GM23338 (cell line): ENCODE results near the gene FBRS. TPM values are rescaled to one million over a fixed set of nuclear protein-coding genes. Genes with fewer than 3 reads are reported as not detected.

Experiments
- ATAC-seq: fragments of 200-7000 bp; cut with Tn5 transposase; 3 replicates; pipeline ENCODE4 v1.9.1; 2020
- DNase-seq: peaks from one replicate; pipeline ENCODE4 v3.0.0-alpha.2; 2015; ENCODE audit warnings: low spot score
- H2AFZ ChIP-seq: fragments of 200-600 bp; sonication (generic); 2 replicates; pipeline ENCODE4 v1.8.0; 2016; ENCODE audit warnings: antibody characterized with exemption, mild to moderate bottlenecking, moderate library complexity
- H3F3A ChIP-seq: fragments of 200-600 bp; sonication (generic); replicated peaks from 2 replicates; pipeline ENCODE4 v1.8.0; 2017; ENCODE audit warnings: antibody characterized with exemption, mixed run types, low read depth
- H3K27ac ChIP-seq: fragments of 200-600 bp; sonication (generic); 2 replicates; pipeline ENCODE4 v1.6.1; 2016; ENCODE audit warnings: low read depth
- H3K27me3 ChIP-seq: fragments of 200-600 bp; sonication (generic); 2 replicates; pipeline ENCODE4 v1.8.0; 2016; ENCODE audit warnings: mild to moderate bottlenecking, mixed run types, moderate library complexity; ENCODE audit not compliant: insufficient read depth
- H3K36me3 ChIP-seq: fragments of 200-600 bp; sonication (generic); 2 replicates; pipeline ENCODE4 v1.8.0; 2016; ENCODE audit warnings: mild to moderate bottlenecking; ENCODE audit not compliant: insufficient read depth
- H3K4me1 ChIP-seq: fragments of 200-600 bp; sonication (generic); 2 replicates; pipeline ENCODE4 v1.8.0; 2016; ENCODE audit warnings: mild to moderate bottlenecking, moderate library complexity; ENCODE audit not compliant: insufficient read depth
- H3K4me2 ChIP-seq: fragments of 200-600 bp; sonication (generic); 2 replicates; pipeline ENCODE4 v1.7.1; 2017; ENCODE audit warnings: mixed run types
- H3K4me3 ChIP-seq: fragments of 200-600 bp; sonication (generic); 2 replicates; pipeline ENCODE4 v1.6.1; 2016; ENCODE audit warnings: mixed run types
- H3K79me2 ChIP-seq: fragments of 200-600 bp; sonication (generic); replicated peaks from 2 replicates; pipeline ENCODE4 v1.8.0; 2017; ENCODE audit warnings: mild to moderate bottlenecking; ENCODE audit not compliant: insufficient read depth
- H3K9me2 ChIP-seq: fragments of 200-600 bp; sonication (generic); 2 replicates; pipeline ENCODE4 v1.8.0; 2017; ENCODE audit not compliant: insufficient read depth
- H4K20me1 ChIP-seq: fragments of 200-600 bp; sonication (generic); replicated peaks from 2 replicates; pipeline ENCODE4 v1.8.0; 2017; ENCODE audit warnings: mild to moderate bottlenecking; ENCODE audit not compliant: insufficient read depth
- H3K27ac Mint-ChIP-seq: 2 replicates; pipeline ENCODE4 v1.8.0; 2020; ENCODE audit warnings: inconsistent platforms, mild to moderate bottlenecking, moderate library complexity, mixed read lengths
- H3K27me3 Mint-ChIP-seq: 3 replicates; pipeline ENCODE4 v1.8.0; 2022; ENCODE audit warnings: low read depth, mild to moderate bottlenecking, moderate library complexity, mixed read lengths, inconsistent platforms; ENCODE audit not compliant: insufficient read depth, poor library complexity
- H3K36me3 Mint-ChIP-seq: 3 replicates; pipeline ENCODE4 v1.8.0; 2021; ENCODE audit warnings: low read depth, mild to moderate bottlenecking, inconsistent platforms, moderate library complexity, mixed read lengths
- H3K4me1 Mint-ChIP-seq: 3 replicates; pipeline ENCODE4 v1.8.0; 2020; ENCODE audit warnings: mild to moderate bottlenecking, inconsistent platforms, mixed read lengths
- H3K4me3 Mint-ChIP-seq: 3 replicates; pipeline ENCODE4 v1.8.0; 2021; ENCODE audit warnings: moderate library complexity, mild to moderate bottlenecking, inconsistent platforms, mixed read lengths
- H3K9me3 Mint-ChIP-seq: 3 replicates; pipeline ENCODE4 v1.8.0; 2020; ENCODE audit warnings: moderate library complexity, mild to moderate bottlenecking, inconsistent platforms, mixed read lengths
- CREB1 ChIP-seq: fragments of 250-450 bp; sonication (Bioruptor Pico); IDR thresholded peaks from 2 replicates; pipeline ENCODE4 v1.5.0; 2020; ENCODE audit warnings: low read depth, mild to moderate bottlenecking, moderate library complexity
- CTCF ChIP-seq, 2 experiments: fragments of 200-600 bp in 1 of 2; sonication (generic) in 1 of 2; conservative IDR thresholded peaks; 2 replicates each; pipeline versions ENCODE4 v1.5.1 to v1.6.1; 2016 to 2017; ENCODE audit warnings: antibody characterized with exemption in 2 of 2, low read depth in 2 of 2, mild to moderate bottlenecking in 2 of 2, moderate library complexity in 1 of 2
- EZH2 ChIP-seq: fragments of 200-600 bp; sonication (generic); IDR thresholded peaks from one replicate; pipeline ENCODE4 v1.8.0; 2017; ENCODE audit warnings: antibody characterized with exemption, mild to moderate bottlenecking, low read depth; ENCODE audit not compliant: unreplicated experiment
- EZH2phosphoT487 ChIP-seq: fragments of 200-600 bp; sonication (generic); IDR thresholded peaks from one replicate; pipeline ENCODE4 v1.8.1; 2018; ENCODE audit warnings: antibody characterized with exemption; ENCODE audit not compliant: unreplicated experiment
- JUNB ChIP-seq: IDR thresholded peaks from one replicate; pipeline ENCODE4 v1.6.1; 2016; ENCODE audit warnings: antibody characterized with exemption; ENCODE audit not compliant: unreplicated experiment
- NANOG ChIP-seq: IDR thresholded peaks from 2 replicates; pipeline ENCODE4 v1.6.1; 2016; ENCODE audit warnings: antibody characterized with exemption, borderline replicate concordance
- POLR2AphosphoS5 ChIP-seq: IDR thresholded peaks from 2 replicates; pipeline ENCODE4 v1.6.1; 2016; ENCODE audit warnings: antibody characterized with exemption, low read depth
- STAT1 ChIP-seq: IDR thresholded peaks from one replicate; pipeline ENCODE4 v1.6.1; 2016; ENCODE audit warnings: antibody characterized with exemption; ENCODE audit not compliant: unreplicated experiment
- ZNF114 ChIP-seq: fragments of 250-450 bp; sonication (Bioruptor Pico); IDR thresholded peaks from 2 replicates; pipeline ENCODE4 v1.5.0; 2020; ENCODE audit warnings: mild to moderate bottlenecking, moderate library complexity
- ZNF331 ChIP-seq: fragments of 250-450 bp; sonication (Bioruptor Pico); IDR thresholded peaks from 2 replicates; pipeline ENCODE4 v1.5.0; 2020; ENCODE audit warnings: low read depth, mild to moderate bottlenecking, moderate library complexity
- polyA plus RNA-seq: library from polyadenylated mRNA; unstranded; fragments of >200 nt; fragmentation: Nextera tagmentation; extraction: Ambion mirVana; gene quantifications from 2 replicates; pipeline ENCODE4 v1.2.1, GENCODE V29; 2016
- total RNA-seq: library from RNA; depleted of rRNA; stranded (reverse); fragments of >200 nt; shearing (Covaris generic); gene quantifications from 2 replicates; pipeline ENCODE4 v1.2.3, GENCODE V29; 2014
- TF ChIP-seq, protein P1 (sequence below): IDR thresholded peaks from one replicate; pipeline ENCODE4 v1.6.1; 2018; ENCODE audit warnings: antibody characterized with exemption; ENCODE audit not compliant: unreplicated experiment
- TF ChIP-seq, protein P2 (sequence below): IDR thresholded peaks from 2 replicates; pipeline ENCODE4 v1.6.1; 2016; ENCODE audit warnings: antibody characterized with exemption

Gene FBRS
- total and polyA plus RNA-seq, 2 experiments from 2014 or later, result 2.3 to 7.2 TPM

DNA sequence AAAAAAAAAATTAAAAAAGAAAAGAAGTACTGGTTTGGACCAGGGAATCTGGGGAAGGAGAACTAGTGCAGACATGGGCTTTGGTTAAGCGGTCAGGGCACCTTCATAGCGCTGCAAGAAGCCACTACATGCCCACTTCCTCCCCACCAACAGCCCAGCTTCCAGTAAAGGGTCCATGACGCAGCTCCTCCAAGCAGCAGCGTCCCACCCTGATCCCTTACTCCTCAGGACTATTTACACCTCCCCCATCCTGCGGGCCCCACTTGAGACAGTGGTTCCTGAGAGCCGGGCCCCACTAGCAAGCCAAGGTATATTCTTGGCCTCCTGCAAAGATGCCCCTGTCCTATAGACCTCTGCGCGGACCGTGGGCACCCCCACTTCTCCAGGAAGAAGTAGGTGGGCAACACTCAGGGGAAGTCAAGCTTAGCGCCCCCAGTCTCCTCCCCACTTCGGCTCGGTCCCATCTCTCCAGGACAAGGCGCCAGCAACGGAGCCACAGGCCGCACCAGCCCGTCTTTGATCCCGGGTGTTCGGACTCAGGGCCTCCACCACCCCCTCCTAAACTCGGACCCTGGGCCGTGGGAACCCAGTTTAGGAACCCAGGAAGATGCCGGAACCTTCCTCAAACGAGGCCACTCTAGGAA, 8.4 kb upstream of the FBRS start:
- peaks cover 11% of the 10 kb centered on the region for H3K4me1 Mint-ChIP-seq
- H3K9me2 ChIP-seq, result no peaks in the 10 kb centered on the region
- peak overlapping the region; percentile 72 for H3K27ac ChIP-seq
- ATAC-seq (no peak), DNase-seq (no peak)
- peaks cover 15% of the 10 kb centered on the region for H3K27me3 ChIP-seq
- H3K36me3 ChIP-seq, result no peaks in the 10 kb centered on the region; the same call in 1 of the 2 replicates
- H3K36me3 Mint-ChIP-seq, result peaks cover 2% of the 10 kb centered on the region; the same call in 1 of the 3 replicates
- H3K9me3 Mint-ChIP-seq, result no peaks in the 10 kb centered on the region
- H3K79me2 ChIP-seq, result no peaks in the 10 kb centered on the region
- peak overlapping the region; percentile 61; the same call in 1 of the 2 replicates for H2AFZ ChIP-seq
- H3K27me3 Mint-ChIP-seq, result peaks cover 34% of the 10 kb centered on the region
- H3K4me1 ChIP-seq, result no peaks in the 10 kb centered on the region
- H3K4me2 ChIP-seq, result peak overlapping the region; percentile 58
- TF ChIP-seq ZNF331 (no peak), JUNB (no peak), CTCF (conservative IDR thresholded peaks at IDR 0.05; ENCODE audit: low read depth in 2 of 2) (no peak)
- peak overlapping the region; percentile 38 for H3K4me3 ChIP-seq
- H4K20me1 ChIP-seq, result no peaks in the 10 kb centered on the region; the same call in 1 of the 2 replicates
- H3K4me3 Mint-ChIP-seq, result peak overlapping the region; percentile 87
- peak overlapping the region; percentile 93 for H3K27ac Mint-ChIP-seq
- peaks cover 4% of the 10 kb centered on the region; the same call in 1 of the 2 replicates for H3F3A ChIP-seq

DNA sequence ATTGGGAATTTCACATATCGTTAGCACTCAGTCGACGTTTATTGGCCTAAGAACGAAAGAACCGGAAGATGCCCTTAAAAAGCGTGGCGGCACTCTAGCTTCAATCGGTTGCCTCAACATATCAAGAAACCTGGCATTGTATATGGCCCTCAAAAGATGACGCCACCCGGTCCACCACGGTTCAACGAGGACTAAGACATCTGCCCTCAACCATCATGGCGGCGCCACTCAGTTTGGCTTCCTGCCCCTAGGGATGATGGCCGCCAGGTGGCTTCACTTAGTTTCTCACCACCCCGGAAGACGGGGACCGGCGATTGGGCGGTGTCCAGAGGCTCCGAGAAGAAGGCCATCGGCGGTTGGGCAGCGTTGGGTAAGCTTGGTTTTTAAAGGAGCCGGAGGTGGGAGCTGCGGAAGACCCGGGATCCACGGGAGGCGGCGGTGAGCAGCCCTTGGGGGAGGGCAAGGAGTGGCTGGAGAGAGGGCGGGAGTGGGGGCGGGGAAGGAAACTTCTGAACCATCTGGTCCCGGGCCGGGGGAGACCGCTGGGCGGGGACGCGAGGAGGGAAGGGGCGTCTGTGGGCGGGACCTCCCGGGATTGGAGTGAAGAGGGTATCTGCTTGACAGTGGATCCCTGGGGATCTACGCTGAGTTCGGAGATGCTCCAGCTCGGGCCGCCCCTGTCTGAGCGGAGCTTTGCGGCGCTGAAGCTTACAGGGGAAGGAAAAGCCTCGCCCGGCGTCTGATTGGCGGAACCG, 7.7 kb upstream of the FBRS start, which contains the start of gene PRR14:
PRR14 (plus strand) TSS at position 592 of the 755 bp plus-strand sequence. CDS start 686 bp downstream, outside the sequence.
- ATAC-seq, result peak; percentile 84
- H3K9me3 Mint-ChIP-seq, result no peaks in the 10 kb centered on the region
- no peaks in the 10 kb centered on the region for H3K4me1 ChIP-seq
- TF ChIP-seq JUNB, result no peak
- TF ChIP-seq STAT1, result no peak
- TF ChIP-seq CREB1 (CRISPR knock-in tag), result peak; percentile 87
- TF ChIP-seq EZH2phosphoT487, result no peak
- TF ChIP-seq, protein P1, sequence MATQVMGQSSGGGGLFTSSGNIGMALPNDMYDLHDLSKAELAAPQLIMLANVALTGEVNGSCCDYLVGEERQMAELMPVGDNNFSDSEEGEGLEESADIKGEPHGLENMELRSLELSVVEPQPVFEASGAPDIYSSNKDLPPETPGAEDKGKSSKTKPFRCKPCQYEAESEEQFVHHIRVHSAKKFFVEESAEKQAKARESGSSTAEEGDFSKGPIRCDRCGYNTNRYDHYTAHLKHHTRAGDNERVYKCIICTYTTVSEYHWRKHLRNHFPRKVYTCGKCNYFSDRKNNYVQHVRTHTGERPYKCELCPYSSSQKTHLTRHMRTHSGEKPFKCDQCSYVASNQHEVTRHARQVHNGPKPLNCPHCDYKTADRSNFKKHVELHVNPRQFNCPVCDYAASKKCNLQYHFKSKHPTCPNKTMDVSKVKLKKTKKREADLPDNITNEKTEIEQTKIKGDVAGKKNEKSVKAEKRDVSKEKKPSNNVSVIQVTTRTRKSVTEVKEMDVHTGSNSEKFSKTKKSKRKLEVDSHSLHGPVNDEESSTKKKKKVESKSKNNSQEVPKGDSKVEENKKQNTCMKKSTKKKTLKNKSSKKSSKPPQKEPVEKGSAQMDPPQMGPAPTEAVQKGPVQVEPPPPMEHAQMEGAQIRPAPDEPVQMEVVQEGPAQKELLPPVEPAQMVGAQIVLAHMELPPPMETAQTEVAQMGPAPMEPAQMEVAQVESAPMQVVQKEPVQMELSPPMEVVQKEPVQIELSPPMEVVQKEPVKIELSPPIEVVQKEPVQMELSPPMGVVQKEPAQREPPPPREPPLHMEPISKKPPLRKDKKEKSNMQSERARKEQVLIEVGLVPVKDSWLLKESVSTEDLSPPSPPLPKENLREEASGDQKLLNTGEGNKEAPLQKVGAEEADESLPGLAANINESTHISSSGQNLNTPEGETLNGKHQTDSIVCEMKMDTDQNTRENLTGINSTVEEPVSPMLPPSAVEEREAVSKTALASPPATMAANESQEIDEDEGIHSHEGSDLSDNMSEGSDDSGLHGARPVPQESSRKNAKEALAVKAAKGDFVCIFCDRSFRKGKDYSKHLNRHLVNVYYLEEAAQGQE, result no peak
- no peak for TF ChIP-seq ZNF114
- TF ChIP-seq, protein P2, sequence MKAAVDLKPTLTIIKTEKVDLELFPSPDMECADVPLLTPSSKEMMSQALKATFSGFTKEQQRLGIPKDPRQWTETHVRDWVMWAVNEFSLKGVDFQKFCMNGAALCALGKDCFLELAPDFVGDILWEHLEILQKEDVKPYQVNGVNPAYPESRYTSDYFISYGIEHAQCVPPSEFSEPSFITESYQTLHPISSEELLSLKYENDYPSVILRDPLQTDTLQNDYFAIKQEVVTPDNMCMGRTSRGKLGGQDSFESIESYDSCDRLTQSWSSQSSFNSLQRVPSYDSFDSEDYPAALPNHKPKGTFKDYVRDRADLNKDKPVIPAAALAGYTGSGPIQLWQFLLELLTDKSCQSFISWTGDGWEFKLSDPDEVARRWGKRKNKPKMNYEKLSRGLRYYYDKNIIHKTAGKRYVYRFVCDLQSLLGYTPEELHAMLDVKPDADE, result peak; percentile 96
- no peak for TF ChIP-seq ZNF331
- peak; percentile 24; the same call in 1 of the 2 replicates for TF ChIP-seq POLR2AphosphoS5
- TF ChIP-seq NANOG, result no peak
- TF ChIP-seq EZH2, result no peak

More for the DNA sequence above, 7.7 kb upstream of the FBRS start, which contains the start of gene PRR14:
- Histone ChIP-seq H3K27me3 (peaks cover 15% of the 10 kb centered on the region), H3K9me2 (no peaks in the 10 kb centered on the region), H3K4me3 (peak within 1 kb of the TSS; percentile 91), H3F3A (peaks cover 4% of the 10 kb centered on the region; the same call in 1 of the 2 replicates), H3K79me2 (no peaks in the 10 kb centered on the region), H4K20me1 (no peaks in the 10 kb centered on the region; the same call in 1 of the 2 replicates), H3K27ac (peak within 1 kb of the TSS; percentile 89), H3K36me3 (no peaks in the 10 kb centered on the region; the same call in 1 of the 2 replicates), H3K4me2 (peak within 1 kb of the TSS; percentile 94), H2AFZ (peak within 1 kb of the TSS; percentile 83; the same call in 1 of the 2 replicates)
- H3K4me1 Mint-ChIP-seq, result peaks cover 11% of the 10 kb centered on the region
- peak within 1 kb of the TSS; percentile 87 for H3K4me3 Mint-ChIP-seq
- peak; percentile 100 for DNase-seq
- peaks cover 2% of the 10 kb centered on the region; the same call in 1 of the 3 replicates for H3K36me3 Mint-ChIP-seq
- H3K27ac Mint-ChIP-seq, result peak within 1 kb of the TSS; percentile 93
- peaks cover 36% of the 10 kb centered on the region for H3K27me3 Mint-ChIP-seq
